ENCODE measurements around the gene RAB17.

Gene RAB17

GRCh38 chr2:237570776-237571335, 19.7 kb downstream of the RAB17 start:
- DNase-seq (ENCODE audit: low read depth) = no peak
- TF ChIP-seq CTCF (IDR thresholded peaks at IDR 0.05; ENCODE audit: insufficient read depth, low read depth, low read length, missing control alignments) = no peak
- H3K4me3 ChIP-seq (ENCODE audit: low read length) = no peak overlapping the region

GRCh38 chr2:237569896-237570295, 20.6 kb downstream of the RAB17 start:
- no peak for TF ChIP-seq CTCF (IDR thresholded peaks at IDR 0.05; ENCODE audit: insufficient read depth, low read depth, low read length, missing control alignments)
- DNase-seq (ENCODE audit: low read depth) = no peak
- H3K4me3 ChIP-seq (ENCODE audit: low read length) = no peak overlapping the region

- DNase-seq (ENCODE audit: low read depth) = no peak
- no peak for TF ChIP-seq CTCF (IDR thresholded peaks at IDR 0.05; ENCODE audit: insufficient read depth, low read depth, low read length, missing control alignments)
- H3K4me3 ChIP-seq (ENCODE audit: low read length) = no peak overlapping the region
Measured at GRCh38 chr2:237569041-237569440, 21.5 kb downstream of the RAB17 start.

- no peak overlapping the region for H3K4me3 ChIP-seq (ENCODE audit: low read length)
- TF ChIP-seq CTCF (IDR thresholded peaks at IDR 0.05; ENCODE audit: insufficient read depth, low read depth, low read length, missing control alignments) = no peak
- no peak for DNase-seq (ENCODE audit: low read depth)
Measured at GRCh38 chr2:237568121-237568660, 22.3 kb downstream of the RAB17 start.

- DNase-seq (ENCODE audit: low read depth) = no peak
- no peak for TF ChIP-seq CTCF (IDR thresholded peaks at IDR 0.05; ENCODE audit: insufficient read depth, low read depth, low read length, missing control alignments)
- no peak overlapping the region for H3K4me3 ChIP-seq (ENCODE audit: low read length)
Measured at GRCh38 chr2:237567276-237568029, 23.1 kb downstream of the RAB17 start.

GRCh38 chr2:237566401-237567235, 23.9 kb downstream of the RAB17 start, which contains the start of gene PRLH:
Gene PRLH, plus strand, starts transcription at chr2:237566574. Its CDS starts 0 bp downstream, at chr2:237566574.
- no peak for TF ChIP-seq CTCF (IDR thresholded peaks at IDR 0.05; ENCODE audit: insufficient read depth, low read depth, low read length, missing control alignments)
- no peak for DNase-seq (ENCODE audit: low read depth)
- no peak within 1 kb of the TSS for H3K4me3 ChIP-seq (ENCODE audit: low read length)

Data from epithelial cell of esophagus (primary cell).